ENCODE measurements around the gene NID1.
"Not testable (repeated sequence)": the region's sequence is repeated elsewhere in the genome, so short reads cannot be mapped to it uniquely, and the experiment has no call there.

The NID1 gene

DNA sequence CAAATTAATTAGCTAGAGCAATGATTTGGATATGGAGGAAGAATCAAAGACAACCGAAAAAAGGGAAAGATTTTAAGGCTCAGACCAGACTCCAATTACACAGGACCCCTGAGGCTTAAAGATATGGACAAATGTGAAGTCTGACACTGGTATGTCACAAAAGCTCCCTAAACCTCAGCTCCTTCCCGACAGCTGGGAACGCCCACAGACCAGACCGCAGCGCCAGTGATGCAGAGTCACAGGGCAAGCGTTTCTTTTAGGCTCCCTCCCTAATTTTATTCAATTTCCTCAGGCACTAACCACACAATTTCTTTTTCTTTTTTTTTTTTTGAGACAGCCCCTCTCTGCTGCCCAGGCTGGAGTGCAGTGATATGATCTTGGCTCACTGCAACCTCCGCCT lies 40.2 kb downstream of the NID1 start:
- no peak for DNase-seq

- DNase-seq, result no peak
These were observed 40.8 kb downstream of the NID1 start for GRCh38 chr1:236023926-236024565.

DNA sequence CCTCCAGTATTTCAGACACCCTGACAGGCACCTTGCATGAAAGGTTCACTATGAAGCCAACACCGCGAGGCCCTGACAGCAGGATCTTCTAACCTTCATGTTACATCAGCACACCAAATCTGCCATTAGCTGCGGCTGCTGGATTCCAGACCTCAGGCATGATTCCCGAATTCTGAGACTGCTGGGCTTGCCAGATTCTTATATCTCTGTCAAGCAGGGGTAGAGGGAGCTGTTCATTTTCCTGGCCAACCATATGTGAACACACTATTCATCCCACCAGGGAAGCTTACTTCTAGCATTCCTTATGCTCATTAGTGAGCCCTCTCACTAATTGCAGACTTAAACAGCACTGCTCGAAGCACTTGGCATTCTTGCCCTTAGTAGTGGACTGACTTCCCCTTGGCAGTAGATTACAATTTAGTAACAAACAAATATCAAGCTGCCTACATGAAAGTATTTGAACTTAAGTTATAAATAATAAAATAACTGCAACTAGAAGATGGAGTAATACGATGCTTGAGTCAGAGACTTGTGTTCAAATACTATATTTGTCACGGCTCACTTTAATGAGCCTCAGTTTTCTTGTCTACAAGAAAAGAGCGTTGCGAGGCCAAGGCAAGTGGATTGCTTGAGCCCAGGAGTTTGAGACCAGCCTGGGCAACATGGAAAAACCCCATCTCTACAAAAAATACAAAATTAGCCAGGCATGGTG lies 43.3 kb downstream of the NID1 start:
- DNase-seq, result no peak

- DNase-seq, result no peak
These were observed 44.3 kb downstream of the NID1 start for GRCh38 chr1:236020359-236021219.

DNA sequence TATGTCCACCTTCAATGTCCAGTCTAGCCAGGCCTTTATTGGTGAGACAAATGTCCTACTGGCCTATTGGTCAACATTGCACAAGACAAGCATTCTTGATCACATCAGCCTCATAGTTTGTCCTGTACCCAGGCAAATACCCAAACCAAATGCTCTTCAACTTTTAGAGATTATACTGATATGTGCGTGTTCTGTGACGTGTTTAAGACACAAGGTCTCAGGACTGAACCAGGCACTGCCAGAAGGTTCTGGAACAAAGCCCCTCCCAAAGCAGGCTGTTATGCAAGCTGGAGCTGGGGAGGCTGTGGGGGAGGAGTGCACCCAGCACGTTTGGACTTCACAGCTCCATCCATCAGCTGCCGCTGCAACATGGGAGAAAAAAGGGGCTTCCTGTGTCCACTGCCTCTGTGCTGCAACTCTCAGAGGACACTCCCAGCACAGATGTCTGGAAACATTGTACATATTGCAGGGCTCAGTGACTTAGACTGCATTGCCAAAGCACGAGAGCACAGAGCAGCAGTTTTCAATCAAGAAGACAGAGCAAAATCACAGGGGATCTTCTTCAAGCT lies 45.9 kb downstream of the NID1 start:
- DNase-seq, result no peak

DNA sequence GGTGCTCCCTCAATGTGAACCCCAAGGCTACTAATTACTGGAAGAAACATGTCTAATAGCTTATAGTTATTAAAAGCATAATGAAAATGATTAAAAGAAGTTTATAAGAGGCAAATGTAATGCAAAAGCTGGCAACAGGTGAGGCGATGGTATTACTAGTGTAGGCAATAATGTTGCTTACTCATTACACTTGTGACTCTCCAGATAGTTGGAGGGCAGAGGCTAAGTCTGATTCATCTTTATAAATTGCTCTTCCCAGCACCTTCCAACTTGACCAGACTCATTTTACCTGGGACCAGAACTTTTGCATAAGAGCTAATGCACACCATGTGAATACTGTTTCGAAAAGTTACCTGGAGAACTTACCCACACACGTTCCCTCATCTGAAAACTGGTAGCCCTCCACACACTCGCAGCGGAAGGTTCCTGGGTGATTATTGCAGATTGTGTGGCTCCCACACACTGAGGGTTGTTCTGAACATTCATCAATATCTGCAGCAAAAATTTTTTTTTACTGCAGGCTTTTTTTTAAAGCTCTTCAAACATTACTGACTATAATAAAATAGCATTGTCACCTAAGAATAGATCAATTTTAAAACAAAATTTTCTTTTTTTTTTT lies 48.0 kb downstream of the NID1 start:
- DNase-seq, result no peak

DNA sequence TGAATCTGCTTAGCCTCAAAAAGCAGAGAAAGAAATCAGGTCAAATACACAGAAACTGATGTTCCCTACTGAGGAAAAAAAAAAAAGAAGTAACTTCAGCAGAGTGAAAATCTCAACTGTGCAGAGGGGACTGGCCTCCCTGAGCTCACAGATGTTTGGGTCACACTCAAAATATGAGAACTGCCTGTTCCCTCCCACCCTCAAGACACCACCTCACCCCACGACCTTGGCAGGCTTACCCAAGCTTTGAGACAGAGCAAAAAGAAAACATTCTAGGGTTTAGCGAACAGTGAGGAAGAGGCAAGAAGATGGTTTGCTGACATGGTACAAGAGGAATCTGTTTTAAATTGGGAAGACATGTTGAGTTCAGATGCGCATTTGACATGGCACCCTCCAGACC lies 48.8 kb downstream of the NID1 start:
- no peak for DNase-seq

DNA sequence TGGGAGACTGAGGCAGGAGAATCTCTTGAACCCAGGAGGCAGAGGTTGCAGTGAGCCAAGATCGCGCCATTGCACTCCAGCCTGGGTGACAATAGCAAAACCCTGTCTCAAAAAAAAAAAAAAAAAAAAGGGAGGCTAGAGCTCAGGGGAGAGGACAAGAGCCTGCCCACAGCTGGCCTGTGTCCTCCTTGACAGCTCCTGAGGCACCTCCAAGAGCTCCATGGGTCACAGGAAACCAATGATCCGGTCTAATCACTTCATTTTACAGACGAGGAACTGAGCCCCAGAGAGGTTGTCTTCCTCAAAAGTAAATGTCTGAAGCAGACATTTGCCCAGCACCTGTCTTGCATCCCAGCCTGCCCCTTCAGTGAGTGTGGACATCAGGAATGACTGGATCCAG lies 49.4 kb downstream of the NID1 start:
- no peak for DNase-seq

- DNase-seq, result no peak
These were observed 51.6 kb downstream of the NID1 start for GRCh38 chr1:236013330-236013729.

DNA sequence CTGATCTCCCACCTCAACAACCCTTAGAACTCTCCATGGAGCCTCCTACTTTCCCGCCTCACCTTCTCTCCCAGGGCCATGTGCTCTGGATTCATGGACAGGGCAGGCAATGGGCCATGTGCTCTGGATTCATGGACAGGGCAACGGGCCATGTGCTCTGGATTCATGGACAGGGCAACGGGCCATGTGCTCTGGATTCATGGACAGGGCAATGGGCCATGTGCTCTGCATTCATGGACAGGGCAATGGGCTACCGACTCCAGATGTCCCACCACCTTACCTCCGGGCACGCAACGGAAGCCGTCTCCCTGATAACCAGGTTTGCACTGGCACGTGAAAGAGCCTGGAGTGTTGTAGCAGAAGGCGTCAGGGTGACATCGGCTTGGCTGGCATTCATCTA lies 53.2 kb downstream of the NID1 start:
- DNase-seq, result no peak

DNA sequence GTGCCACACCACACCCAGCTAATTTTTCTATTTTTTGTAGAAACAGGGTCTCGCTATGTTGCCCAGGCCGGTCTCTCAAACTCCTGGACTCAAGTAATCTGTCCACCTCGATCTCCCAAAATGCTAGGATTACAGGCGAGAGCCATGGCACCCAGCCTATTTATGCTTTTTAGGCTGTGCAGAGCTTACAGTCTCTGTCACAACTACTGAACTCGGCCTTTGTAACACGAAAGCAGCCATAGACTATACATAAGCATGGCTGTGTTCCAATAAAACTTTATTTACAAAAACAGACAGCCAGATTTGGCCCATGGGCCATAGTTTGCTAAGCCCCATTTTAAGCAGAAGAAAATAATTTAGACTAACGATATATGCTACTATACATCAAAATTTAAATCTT lies 54.4 kb downstream of the NID1 start:
- no peak for DNase-seq

GRCh38 chr1:236009857-236010256 lies 55.0 kb downstream of the NID1 start:
- no peak for DNase-seq

DNA sequence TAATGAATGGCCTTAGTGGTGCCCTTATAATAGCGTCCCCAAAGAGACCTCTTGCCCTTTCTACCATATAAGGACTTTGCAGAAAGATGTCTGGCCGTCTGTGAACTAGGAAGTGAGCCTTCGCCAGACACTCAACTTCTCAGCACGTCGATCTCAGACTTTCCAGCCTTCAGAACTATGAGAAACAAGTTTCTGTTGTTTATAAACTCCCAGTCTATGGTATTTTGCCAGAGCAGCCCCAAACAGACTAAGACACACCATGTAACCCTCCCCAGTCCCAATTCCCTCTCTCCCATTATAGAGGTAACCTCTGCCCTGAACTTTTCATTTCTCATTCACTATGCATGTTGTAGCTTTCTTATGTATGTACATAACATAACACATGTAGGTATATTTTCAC lies 55.7 kb downstream of the NID1 start:
- DNase-seq, result no peak

DNA sequence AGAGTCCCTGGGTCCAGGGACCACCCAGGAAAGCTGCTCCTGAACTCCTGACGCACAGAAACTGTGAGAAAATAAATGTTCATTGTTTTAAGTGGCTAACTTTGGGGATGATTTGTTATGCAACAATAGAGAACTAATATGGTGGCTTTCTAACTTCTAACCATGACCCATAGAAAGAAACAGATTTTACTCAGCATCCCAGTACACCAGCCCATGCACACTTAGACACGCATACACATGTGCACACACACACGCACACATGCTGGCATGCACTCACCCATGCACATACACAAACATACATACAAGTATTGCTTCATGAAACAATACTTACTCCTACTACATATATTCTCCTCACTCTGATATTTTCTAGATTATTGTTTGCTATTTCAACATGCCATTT lies 57.1 kb downstream of the NID1 start:
- DNase-seq, result no peak

GRCh38 chr1:236003058-236003457 lies 61.8 kb downstream of the NID1 start:
- DNase-seq, result not testable (repeated sequence)

DNA sequence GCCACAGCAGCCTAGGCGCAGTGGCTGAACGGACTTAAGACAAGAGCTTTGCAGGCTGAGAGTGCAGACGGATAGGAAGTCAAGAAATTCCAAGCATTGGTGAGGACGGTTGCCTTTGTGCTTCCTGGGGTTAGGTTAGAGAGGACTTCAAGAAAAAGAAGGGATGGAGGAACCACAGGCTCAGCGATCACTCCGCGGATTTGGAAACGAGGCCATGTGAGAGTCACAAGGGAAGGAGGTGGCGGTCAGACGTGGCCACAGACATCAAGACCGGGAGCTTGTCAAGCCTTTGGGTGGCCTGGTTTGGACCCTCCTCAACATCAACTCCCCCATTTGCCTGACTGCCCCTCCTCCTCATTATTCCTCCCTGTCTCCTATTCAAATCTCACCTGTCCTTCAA lies 62.3 kb downstream of the NID1 start:
- no peak for DNase-seq

- no peak for DNase-seq
These were observed 62.9 kb downstream of the NID1 start for GRCh38 chr1:236002025-236002390.

DNA sequence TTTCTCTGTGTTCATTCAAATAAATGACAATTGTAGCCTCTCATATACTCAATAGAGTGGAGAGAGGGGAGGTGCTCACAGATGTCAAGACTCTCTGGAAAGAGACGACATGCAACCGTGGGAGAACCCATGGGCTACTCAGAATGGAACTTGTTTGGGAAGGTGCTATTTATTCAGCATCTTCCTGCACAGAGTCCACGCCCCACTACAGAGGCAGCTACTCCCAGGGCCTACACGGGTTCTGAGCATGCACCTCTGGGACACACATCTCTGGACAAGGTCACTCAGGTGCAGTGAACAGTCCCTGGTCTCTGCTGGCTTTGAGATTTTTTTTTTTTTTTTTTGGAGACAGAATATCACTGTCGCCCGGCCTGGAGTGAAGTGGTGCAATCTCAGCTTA lies 64.1 kb downstream of the NID1 start:
- no peak for DNase-seq

- no peak for DNase-seq
These were observed 65.5 kb downstream of the NID1 start for GRCh38 chr1:235999259-235999925.

GRCh38 chr1:235998812-235999211 lies 66.1 kb downstream of the NID1 start:
- DNase-seq, result no peak

DNA sequence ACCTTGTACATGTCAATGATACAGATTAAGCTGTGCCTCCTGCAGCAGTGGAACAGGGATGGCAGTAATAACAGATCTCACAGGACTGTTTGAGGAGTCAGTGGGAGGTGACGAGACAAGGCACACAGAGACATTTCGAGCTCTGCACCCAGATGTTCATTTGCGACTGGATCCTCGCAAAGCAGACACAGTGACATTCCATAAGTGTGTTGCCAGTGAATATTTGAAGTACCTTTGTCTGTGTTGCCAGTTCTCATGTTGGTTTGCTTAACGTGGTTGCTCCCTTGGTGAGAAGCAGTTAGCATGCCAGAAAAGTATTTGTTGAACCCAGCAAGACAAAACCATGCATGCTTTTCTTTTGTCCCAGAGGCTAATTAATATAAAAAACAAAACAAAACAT lies 67.0 kb downstream of the NID1 start:
- no peak for DNase-seq

DNA sequence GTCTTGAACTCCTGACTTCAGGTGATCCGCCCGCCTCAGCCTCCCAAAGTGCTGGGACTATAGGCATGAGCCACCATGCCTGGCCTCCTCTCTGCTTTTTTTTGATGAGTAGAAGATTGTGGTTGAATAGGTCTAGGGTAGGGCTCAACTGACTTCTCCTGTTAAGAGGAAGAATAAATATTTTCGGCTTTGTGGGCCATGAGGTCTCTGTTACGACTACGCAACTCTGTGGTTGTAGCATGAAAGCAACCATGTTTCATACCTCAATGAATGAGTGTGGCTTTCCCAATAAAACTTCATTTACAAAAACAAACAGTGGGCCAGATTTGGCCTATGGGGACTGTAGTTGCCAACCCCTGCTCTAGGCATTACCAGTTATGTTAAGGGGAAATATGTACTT lies 67.8 kb downstream of the NID1 start:
- no peak for DNase-seq
